SKM-1 (cell line): ENCODE data around the gene TMEM82.
A peak's percentile ranks its signal among the peaks of the same experiment; 100 is the strongest.

Experiments
- DNase-seq: peaks from one replicate; lab custom pipeline; 2025; ENCODE audit not compliant: unreplicated experiment; lab: John Stamatoyannopoulos, UW

Gene TMEM82

GRCh38 chr1:15735304-15736037 lies 6.8 kb upstream of the TMEM82 start:
- no peak for DNase-seq

GRCh38 chr1:15736038-15736891 lies 6.0 kb upstream of the TMEM82 start, which contains the start of gene SLC25A34:
Gene SLC25A34, plus strand, starts transcription at chr1:15736258. Its CDS starts 228 bp downstream, at chr1:15736486.
- DNase-seq: no peak

DNA sequence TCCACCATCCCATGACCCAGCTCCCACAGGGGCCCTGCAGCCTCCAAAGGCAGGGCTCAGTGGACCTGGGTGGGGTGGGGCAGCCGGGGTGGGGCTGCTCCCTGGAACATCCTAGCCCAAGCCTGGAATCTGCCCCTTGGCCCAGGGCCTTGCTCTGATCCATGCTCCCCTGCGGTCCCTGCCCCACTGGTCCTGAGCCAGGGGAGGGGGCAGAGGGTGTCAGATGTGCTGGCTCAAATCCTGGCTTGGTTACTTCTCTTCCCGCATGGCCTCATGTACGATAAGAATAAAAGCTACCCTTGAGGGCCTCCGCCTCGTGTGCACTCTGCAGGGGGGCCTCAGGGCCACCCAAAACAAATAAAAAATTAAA lies 5.4 kb upstream of the TMEM82 start:
- no peak for DNase-seq

DNA sequence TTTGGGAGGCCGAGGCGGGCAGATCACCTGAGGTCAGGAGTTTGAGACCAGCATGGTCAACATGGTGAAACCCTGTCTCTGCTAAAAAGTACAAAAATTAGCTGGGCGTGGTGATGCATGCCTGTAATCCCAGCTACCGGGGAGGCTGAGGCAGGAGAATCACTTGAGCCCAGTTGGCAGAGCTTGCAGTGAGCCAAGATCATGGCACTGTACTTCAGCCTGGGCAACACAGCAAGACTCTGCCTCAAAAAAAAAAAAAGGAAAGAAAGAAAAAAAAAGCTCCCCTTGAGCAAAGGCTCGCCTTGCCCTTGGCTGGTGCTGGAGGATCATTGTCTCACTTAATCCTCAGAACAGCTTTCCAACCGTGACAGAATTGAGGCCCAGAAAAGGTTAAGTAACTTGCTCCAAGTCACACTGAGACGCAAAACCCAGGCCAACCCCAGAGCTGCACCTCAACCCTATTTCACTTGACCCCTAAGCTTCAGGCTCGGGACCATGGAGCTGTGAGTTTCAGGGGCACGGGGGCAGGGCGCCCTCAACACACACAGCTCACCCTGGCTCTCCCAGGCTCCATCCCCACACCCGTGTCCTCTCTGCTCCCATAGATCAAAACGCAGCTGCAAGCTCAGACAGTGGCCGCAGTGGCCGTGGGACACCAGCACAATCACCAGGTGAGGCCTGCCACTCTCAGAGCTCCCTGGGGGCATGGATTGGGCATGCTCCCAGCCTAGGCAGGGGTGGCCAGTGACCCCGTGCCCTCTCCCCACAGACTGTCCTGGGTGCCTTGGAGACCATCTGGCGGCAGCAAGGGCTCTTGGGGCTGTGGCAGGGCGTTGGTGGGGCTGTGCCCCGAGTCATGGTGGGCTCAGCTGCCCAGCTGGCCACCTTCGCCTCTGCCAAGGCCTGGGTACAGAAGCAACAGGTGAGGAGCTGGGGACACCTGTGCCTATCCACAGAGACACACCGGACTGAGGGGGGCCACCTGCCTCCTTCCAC lies 4.7 kb upstream of the TMEM82 start:
- DNase-seq: no peak

DNA sequence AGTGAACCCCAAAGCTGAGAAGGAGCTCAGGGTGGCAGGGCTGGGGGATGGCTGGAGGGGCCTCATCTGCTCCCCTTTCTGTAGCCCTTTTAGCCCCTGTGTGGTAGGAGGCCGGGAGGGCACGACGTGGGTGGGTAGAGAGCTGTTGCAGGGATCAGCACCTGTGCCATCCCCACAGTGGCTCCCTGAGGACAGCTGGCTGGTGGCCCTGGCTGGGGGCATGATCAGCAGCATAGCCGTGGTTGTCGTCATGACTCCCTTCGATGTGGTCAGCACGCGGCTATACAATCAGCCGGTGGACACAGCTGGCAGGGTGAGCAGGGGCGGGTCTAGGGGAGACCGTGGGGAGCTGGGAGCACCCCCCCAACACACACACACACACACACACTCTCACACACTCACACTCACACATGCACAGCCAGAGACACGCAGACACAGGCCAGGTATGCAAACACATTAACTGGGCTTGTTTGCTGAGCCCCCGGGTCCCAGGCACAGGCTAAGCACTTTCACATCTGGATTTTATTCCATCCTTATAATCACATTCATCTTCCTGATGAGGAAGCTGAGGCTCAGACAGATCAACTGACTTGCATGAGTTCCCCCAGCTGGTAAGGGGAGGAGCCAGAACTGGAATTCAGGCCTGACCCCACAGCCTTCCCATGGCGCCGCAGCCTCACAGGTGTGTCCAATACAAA lies 3.7 kb upstream of the TMEM82 start:
- no peak for DNase-seq

GRCh38 chr1:15739259-15739658 lies 3.0 kb upstream of the TMEM82 start:
- DNase-seq: no peak

- DNase-seq: no peak
These were observed 2.6 kb upstream of the TMEM82 start for GRCh38 chr1:15739745-15740144.

- peak; percentile 39 for DNase-seq
These were observed 1.1 kb upstream of the TMEM82 start for GRCh38 chr1:15740924-15741850.

DNA sequence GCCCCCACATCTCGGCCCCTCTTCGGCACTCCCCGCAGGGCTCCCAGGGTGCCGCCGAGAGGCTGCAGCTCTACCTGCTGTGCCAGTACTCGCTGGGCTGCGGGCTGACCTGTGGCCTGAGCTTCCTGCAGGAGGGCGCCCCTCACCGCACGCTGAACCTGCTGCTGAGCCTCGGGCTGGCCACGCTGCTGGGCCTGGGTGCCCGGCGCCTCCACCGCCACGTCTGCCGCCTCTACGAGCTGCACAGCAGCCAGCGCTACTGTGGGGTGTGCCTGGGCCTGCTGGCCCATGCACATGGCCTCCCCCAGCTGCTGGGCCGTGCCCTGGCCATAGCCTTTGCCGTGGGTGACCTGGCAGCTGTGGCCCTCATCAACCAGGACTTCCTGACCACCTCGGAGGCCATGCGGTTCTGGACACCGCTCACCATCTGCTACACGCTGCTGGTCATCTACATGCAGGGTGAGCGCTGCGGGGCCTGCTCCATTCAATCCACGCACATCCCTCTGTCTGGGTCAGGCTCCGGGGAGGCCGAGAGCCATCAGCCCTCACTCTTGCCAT lies 1.9 kb downstream of the TMEM82 start:
- DNase-seq: no peak

- no peak for DNase-seq
These were observed 5.1 kb downstream of the TMEM82 start for GRCh38 chr1:15747378-15747777.

DNA sequence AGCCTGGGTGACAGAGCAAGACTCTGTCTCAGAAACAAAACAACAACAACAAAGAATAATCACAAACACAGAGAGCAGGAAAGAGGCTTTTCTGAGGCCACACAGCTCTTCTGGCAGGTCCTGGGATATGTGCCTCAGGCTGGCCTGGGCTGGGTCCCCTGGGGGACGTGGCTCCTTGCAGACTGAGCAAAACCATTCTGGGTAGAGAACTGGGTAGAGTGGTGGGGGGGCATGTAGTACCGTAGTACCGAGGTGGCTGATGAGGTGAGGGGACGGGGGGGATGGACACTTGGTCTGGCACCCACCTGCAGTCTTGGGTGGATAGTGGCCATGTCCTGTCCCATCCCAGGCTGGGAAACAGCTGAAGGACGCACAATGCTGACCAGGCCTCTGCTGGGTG lies 6.0 kb downstream of the TMEM82 start:
- DNase-seq: no peak

- no peak for DNase-seq
These were observed 6.5 kb downstream of the TMEM82 start for GRCh38 chr1:15748690-15749398.

DNA sequence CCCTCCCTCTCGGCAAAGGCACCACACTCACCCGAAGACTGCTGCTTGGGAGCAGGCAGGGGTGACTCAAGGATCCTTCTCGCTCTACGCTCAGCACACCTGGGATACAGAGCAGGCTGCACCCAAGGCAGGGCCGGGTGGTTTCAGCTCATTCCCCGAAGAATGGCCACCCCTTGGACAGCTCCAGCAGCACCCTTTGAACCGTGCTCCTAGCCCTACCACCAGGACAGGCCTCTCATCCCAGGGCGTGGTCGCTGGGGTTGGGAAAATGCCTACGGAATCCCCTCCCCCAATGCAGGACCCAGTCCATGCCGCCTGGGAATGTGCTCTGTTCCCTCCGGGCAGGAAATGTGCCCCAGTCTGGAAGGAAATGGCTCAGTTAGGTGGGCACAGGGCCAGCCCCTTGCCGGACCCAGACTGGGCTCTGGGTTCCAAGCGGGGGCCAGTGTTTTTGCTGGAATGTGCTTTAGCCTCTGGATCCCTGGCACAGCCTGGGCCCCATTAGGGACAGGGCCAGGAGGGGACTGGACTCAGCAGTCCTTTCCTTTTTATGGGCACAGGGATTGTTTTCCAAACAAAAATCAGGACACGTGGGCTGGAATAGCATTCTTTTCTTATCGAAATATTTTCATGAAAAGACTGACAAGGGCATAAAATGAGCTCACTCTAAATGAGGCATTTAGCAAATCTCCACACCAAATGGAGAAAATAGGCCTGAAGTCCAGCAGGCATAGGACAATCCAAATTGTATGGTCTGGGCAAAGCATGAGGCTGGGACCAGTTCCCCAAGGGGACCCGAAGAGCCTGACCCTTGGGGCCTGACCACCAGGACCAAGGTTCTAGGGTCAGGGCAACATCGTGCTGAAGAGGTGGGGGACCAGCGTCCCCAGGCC lies 7.3 kb downstream of the TMEM82 start:
- DNase-seq: no peak

- no peak for DNase-seq
These were observed 8.6 kb downstream of the TMEM82 start for GRCh38 chr1:15750924-15751323.

DNA sequence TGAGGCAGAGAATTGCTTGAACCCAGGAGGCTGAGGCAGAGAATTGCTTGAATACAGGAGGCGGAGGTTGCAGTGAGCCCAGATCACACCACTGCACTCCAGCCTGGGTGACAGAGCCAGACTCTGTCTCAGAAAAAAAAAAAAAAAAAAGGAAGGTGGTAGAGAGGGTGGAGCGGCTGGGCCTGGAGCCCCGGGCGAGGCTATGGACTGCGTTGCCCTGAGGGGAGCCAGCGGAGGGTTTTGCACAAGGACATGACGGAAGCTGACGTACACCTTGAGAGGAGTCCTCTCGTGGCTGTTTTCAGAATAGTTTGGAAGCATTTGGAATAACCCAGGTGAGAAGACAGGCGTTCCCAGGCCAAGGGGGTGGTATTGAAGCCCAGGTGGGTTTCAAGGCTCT lies 9.4 kb downstream of the TMEM82 start:
- no peak for DNase-seq

DNA sequence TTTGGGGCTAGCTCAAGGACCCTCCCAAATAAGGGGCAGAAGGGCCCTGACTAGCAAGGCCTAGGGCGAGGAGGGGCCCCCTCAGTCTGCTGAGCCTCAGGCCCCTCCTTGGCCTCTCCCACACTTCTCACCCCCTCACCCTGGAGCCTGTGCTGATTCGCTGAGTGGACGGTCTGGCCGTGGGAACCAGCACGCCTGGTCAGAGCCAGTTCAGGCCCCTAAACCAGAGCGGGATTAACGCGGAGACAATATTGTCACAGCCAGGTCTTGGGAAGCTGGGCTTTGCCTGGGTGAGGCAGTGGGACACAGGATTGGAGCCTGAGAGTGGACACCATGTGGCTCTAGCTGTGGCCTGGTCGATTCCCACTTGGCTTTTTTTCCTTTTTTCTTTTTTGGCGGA lies 11.5 kb downstream of the TMEM82 start:
- no peak for DNase-seq

GRCh38 chr1:15755021-15755645 lies 12.8 kb downstream of the TMEM82 start:
- no peak for DNase-seq
